SK-N-SH treated with all-trans-retinoic acid at 6 μM for 48 hours (cell line): ENCODE data around the gene IL22RA2.
"Not testable (repeated sequence)": the region's sequence is repeated elsewhere in the genome, so short reads cannot be mapped to it uniquely, and the experiment has no call there.

Experiments
- ATAC-seq: fragments of 200-7000 bp; cut with Tn5 transposase; 3 replicates; pipeline ENCODE4 v1.9.1; 2020; ENCODE audit warnings: mild to moderate bottlenecking, moderate library complexity
- BACH2 ChIP-seq: fragments of 250-450 bp; sonication (Bioruptor Pico); IDR thresholded peaks from 2 replicates; pipeline ENCODE4 v1.9.0; 2021; ENCODE audit warnings: mild to moderate bottlenecking, borderline replicate concordance
- CREB5 ChIP-seq: fragments of 250-450 bp; sonication (Bioruptor Pico); IDR thresholded peaks from 2 replicates; pipeline ENCODE4 v1.5.1; 2020; ENCODE audit warnings: low read depth, mild to moderate bottlenecking, moderate library complexity
- CSDC2 ChIP-seq: fragments of 250-450 bp; sonication (Bioruptor Pico); IDR thresholded peaks from 2 replicates; pipeline ENCODE4 v1.5.0; 2020; ENCODE audit warnings: mild to moderate bottlenecking, moderate library complexity
- CSRNP3 ChIP-seq: fragments of 250-450 bp; sonication (Bioruptor Pico); IDR thresholded peaks from 2 replicates; pipeline ENCODE4 v1.5.1; 2021; ENCODE audit warnings: mild to moderate bottlenecking, moderate library complexity
- ESRRG ChIP-seq: fragments of 250-450 bp; sonication (Bioruptor Pico); IDR thresholded peaks from 2 replicates; pipeline ENCODE4 v1.6.1; 2021; ENCODE audit warnings: mild to moderate bottlenecking
- GLIS3 ChIP-seq: fragments of 250-450 bp; sonication (Bioruptor Pico); IDR thresholded peaks from 2 replicates; pipeline ENCODE4 v1.5.0; 2020; ENCODE audit warnings: mild to moderate bottlenecking, moderate library complexity
- OSR1 ChIP-seq: fragments of 250-450 bp; sonication (Bioruptor Pico); IDR thresholded peaks from 2 replicates; pipeline ENCODE4 v1.8.0; 2022; ENCODE audit warnings: moderate library complexity, mild to moderate bottlenecking, inconsistent platforms
- PATZ1 ChIP-seq: fragments of 250-450 bp; sonication (Bioruptor Pico); IDR thresholded peaks from 2 replicates; pipeline ENCODE4 v1.8.0; 2020; ENCODE audit warnings: mild to moderate bottlenecking, moderate library complexity, borderline replicate concordance
- POU6F1 ChIP-seq: fragments of 250-450 bp; sonication (Bioruptor Pico); IDR thresholded peaks from 2 replicates; pipeline ENCODE4 v1.8.0; 2021; ENCODE audit warnings: low read depth, mild to moderate bottlenecking, moderate library complexity, borderline replicate concordance
- PPARA ChIP-seq: fragments of 250-450 bp; sonication (Bioruptor Pico); IDR thresholded peaks from 2 replicates; pipeline ENCODE4 v1.5.0; 2020; ENCODE audit warnings: mild to moderate bottlenecking, borderline replicate concordance
- RARB ChIP-seq: fragments of 250-450 bp; sonication (Bioruptor Pico); IDR thresholded peaks from 2 replicates; pipeline ENCODE4 v1.8.0; 2021; ENCODE audit warnings: mild to moderate bottlenecking, moderate library complexity
- TCF4 ChIP-seq: fragments of 250-450 bp; sonication (Bioruptor Pico); IDR thresholded peaks from 2 replicates; pipeline ENCODE4 v1.8.0; 2021; ENCODE audit warnings: mild to moderate bottlenecking, moderate library complexity, borderline replicate concordance
- TOX ChIP-seq: fragments of 250-450 bp; sonication (Bioruptor Pico); IDR thresholded peaks from 2 replicates; pipeline ENCODE4 v1.8.0; 2021; ENCODE audit warnings: mild to moderate bottlenecking, moderate library complexity, borderline replicate concordance
- TSHZ2 ChIP-seq: fragments of 250-450 bp; sonication (Bioruptor Pico); IDR thresholded peaks from 2 replicates; pipeline ENCODE4 v1.5.0; 2020; ENCODE audit warnings: mild to moderate bottlenecking, moderate library complexity
- ZC3H10 ChIP-seq: fragments of 250-450 bp; sonication (Bioruptor Pico); IDR thresholded peaks from 2 replicates; pipeline ENCODE4 v1.5.1; 2021; ENCODE audit warnings: mild to moderate bottlenecking, moderate library complexity
- ZFP3 ChIP-seq: fragments of 250-450 bp; sonication (Bioruptor Pico); IDR thresholded peaks from 2 replicates; pipeline ENCODE4 v1.5.0; 2020; ENCODE audit warnings: mild to moderate bottlenecking, moderate library complexity
- ZFP30 ChIP-seq: fragments of 450-650 bp; formaldehyde crosslinking; IDR thresholded peaks from 2 replicates; pipeline ENCODE4 v1.5.0; 2022; ENCODE audit warnings: mild to moderate bottlenecking, moderate library complexity
- ZNF565 ChIP-seq: fragments of 450-650 bp; formaldehyde crosslinking; conservative IDR thresholded peaks from 2 replicates; pipeline ENCODE4 v1.5.0; 2020; ENCODE audit warnings: low read depth, mild to moderate bottlenecking, moderate library complexity
- ZNF70 ChIP-seq: fragments of 450-650 bp; formaldehyde crosslinking; IDR thresholded peaks from 2 replicates; pipeline ENCODE4 v1.5.0; 2020; ENCODE audit warnings: mild to moderate bottlenecking, moderate library complexity

Gene IL22RA2

GRCh38 chr6:137208279-137208678 lies 34.8 kb upstream of the IL22RA2 start:
- no peak for ATAC-seq
- no peak for TF ChIP-seq PATZ1 (CRISPR knock-in tag)
- TF ChIP-seq ZFP30 (CRISPR knock-in tag), result no peak
- TF ChIP-seq CREB5 (CRISPR knock-in tag), result no peak
- TF ChIP-seq GLIS3 (CRISPR knock-in tag), result no peak
- no peak for TF ChIP-seq PPARA
- no peak for TF ChIP-seq ESRRG (CRISPR knock-in tag)
- TF ChIP-seq CSRNP3 (CRISPR knock-in tag), result no peak
- no peak for TF ChIP-seq ZFP3 (CRISPR knock-in tag)
- no peak for TF ChIP-seq RARB (CRISPR knock-in tag)
- no peak for TF ChIP-seq ZNF565 (CRISPR knock-in tag)
- TF ChIP-seq POU6F1 (CRISPR knock-in tag), result no peak
- no peak for TF ChIP-seq ZNF70
- TF ChIP-seq OSR1 (CRISPR knock-in tag), result no peak
- no peak for TF ChIP-seq TOX (CRISPR knock-in tag)
- TF ChIP-seq, all 23 proteins: peak for 0

- ATAC-seq, result not testable (repeated sequence)
These were observed 34.0 kb upstream of the IL22RA2 start for GRCh38 chr6:137207457-137207856.

- ATAC-seq, result no peak
- no peak for TF ChIP-seq ESRRG (CRISPR knock-in tag)
- no peak for TF ChIP-seq PATZ1 (CRISPR knock-in tag)
- TF ChIP-seq TOX (CRISPR knock-in tag), result no peak
- no peak for TF ChIP-seq BACH2 (CRISPR knock-in tag)
- no peak for TF ChIP-seq OSR1 (CRISPR knock-in tag)
- TF ChIP-seq CSDC2 (CRISPR knock-in tag), result no peak
- TF ChIP-seq GLIS3 (CRISPR knock-in tag), result no peak
- TF ChIP-seq TSHZ2, result no peak
- TF ChIP-seq ZFP30 (CRISPR knock-in tag), result no peak
- TF ChIP-seq TCF4 (CRISPR knock-in tag), result no peak
- no peak for TF ChIP-seq ZC3H10
- TF ChIP-seq ZNF70, result no peak
- TF ChIP-seq RARB (CRISPR knock-in tag), result no peak
- TF ChIP-seq, all 23 proteins: peak for 0
These were observed 33.1 kb upstream of the IL22RA2 start for GRCh38 chr6:137206577-137206976.
